Ishikawa (cell line): Measurements from ENCODE around the gene FOSL1.

Experiments
- CEBPB ChIP-seq: IDR thresholded peaks from 2 replicates; pipeline ENCODE4 v1.6.1; 2012
- CREB1 ChIP-seq: IDR thresholded peaks from 2 replicates; pipeline ENCODE4 v1.6.1; 2012; ENCODE audit warnings: low read depth
- EP300 ChIP-seq: IDR thresholded peaks from 2 replicates; pipeline ENCODE4 v1.6.1; 2012; ENCODE audit warnings: borderline replicate concordance
- YY1 ChIP-seq: IDR thresholded peaks from 2 replicates; pipeline ENCODE4 v1.6.1; 2012; ENCODE audit warnings: low read depth
- TF ChIP-seq, protein P1 (sequence below): IDR thresholded peaks from 2 replicates; pipeline ENCODE4 v1.6.1; 2012
- TF ChIP-seq, protein P2 (sequence below): IDR thresholded peaks from 2 replicates; pipeline ENCODE4 v1.6.1; 2012; ENCODE audit warnings: low read depth, mild to moderate bottlenecking

DNA sequence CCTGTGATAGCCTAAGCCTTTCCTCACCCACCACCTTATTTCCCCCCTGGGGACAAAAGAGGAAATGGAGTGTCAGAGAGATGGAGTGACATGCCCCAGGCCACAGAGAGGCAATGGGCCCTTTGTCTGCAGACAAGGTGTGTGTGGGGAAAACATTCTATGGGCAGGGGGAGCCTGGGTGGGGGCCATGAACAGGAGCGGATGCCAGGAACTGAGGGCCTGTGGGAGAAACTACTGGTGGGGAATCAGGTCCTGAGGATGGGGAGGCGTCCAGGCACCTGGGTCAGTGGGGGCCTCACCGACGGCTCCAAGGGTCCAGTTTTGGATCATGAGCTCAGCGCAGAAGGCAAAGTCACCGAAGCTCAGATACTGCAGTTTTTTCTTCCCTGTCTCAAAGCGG is 15.0 kb downstream of the FOSL1 start:
- TF ChIP-seq EP300 (no peak), YY1 (no peak), CREB1 (no peak), CEBPB (no peak)
- TF ChIP-seq, protein P1, sequence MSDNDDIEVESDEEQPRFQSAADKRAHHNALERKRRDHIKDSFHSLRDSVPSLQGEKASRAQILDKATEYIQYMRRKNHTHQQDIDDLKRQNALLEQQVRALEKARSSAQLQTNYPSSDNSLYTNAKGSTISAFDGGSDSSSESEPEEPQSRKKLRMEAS: no peak
- TF ChIP-seq, protein P2, sequence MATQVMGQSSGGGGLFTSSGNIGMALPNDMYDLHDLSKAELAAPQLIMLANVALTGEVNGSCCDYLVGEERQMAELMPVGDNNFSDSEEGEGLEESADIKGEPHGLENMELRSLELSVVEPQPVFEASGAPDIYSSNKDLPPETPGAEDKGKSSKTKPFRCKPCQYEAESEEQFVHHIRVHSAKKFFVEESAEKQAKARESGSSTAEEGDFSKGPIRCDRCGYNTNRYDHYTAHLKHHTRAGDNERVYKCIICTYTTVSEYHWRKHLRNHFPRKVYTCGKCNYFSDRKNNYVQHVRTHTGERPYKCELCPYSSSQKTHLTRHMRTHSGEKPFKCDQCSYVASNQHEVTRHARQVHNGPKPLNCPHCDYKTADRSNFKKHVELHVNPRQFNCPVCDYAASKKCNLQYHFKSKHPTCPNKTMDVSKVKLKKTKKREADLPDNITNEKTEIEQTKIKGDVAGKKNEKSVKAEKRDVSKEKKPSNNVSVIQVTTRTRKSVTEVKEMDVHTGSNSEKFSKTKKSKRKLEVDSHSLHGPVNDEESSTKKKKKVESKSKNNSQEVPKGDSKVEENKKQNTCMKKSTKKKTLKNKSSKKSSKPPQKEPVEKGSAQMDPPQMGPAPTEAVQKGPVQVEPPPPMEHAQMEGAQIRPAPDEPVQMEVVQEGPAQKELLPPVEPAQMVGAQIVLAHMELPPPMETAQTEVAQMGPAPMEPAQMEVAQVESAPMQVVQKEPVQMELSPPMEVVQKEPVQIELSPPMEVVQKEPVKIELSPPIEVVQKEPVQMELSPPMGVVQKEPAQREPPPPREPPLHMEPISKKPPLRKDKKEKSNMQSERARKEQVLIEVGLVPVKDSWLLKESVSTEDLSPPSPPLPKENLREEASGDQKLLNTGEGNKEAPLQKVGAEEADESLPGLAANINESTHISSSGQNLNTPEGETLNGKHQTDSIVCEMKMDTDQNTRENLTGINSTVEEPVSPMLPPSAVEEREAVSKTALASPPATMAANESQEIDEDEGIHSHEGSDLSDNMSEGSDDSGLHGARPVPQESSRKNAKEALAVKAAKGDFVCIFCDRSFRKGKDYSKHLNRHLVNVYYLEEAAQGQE: no peak
